Activated T-helper 1 cell treated with anti-CD3 and anti-CD28 coated beads, Interleukin-12 subunit alpha, Interleukin-12 subunit beta, Interleukin-2, Interleukin-4 antibody, amounts not matched to agents 30 ng/mL and 10 ng/mL and 1 ng/mL, durations not matched to agents 14 hours and 24 hours and 36 hours (primary cell): ENCODE measurements around the gene CASD1. TPM values are rescaled to one million over a fixed set of nuclear protein-coding genes. Genes with fewer than 3 reads are reported as not detected.

ENCODE experiments used
- DNase-seq: peaks from one replicate; pipeline ENCODE4 v3.0.0; 2021; ENCODE audit warnings: low spot score
- H3K27ac Mint-ChIP-seq: one replicate; pipeline ENCODE4 v1.8.0; 2021; ENCODE audit warnings: mild to moderate bottlenecking, mixed read lengths
- H3K27me3 Mint-ChIP-seq: one replicate; pipeline ENCODE4 v1.8.0; 2022; ENCODE audit warnings: mild to moderate bottlenecking, moderate library complexity, mixed read lengths; ENCODE audit not compliant: insufficient read depth
- H3K36me3 Mint-ChIP-seq: one replicate; pipeline ENCODE4 v1.8.0; 2021; ENCODE audit warnings: low read depth, mixed read lengths
- H3K4me1 Mint-ChIP-seq: one replicate; pipeline ENCODE4 v1.8.0; 2021; ENCODE audit warnings: low read depth, mixed read lengths
- H3K4me3 Mint-ChIP-seq: one replicate; pipeline ENCODE4 v1.8.0; 2021; ENCODE audit warnings: mild to moderate bottlenecking, moderate library complexity, mixed read lengths
- H3K9me3 Mint-ChIP-seq: one replicate; pipeline ENCODE4 v1.8.0; 2021; ENCODE audit warnings: mixed read lengths
- intact Hi-C: fragments of 100-400 bp; cut with micrococcal nuclease; formaldehyde crosslinking; loops from one replicate; pipeline ENCODE4 v1.15.1; 2024
- total RNA-seq: library from RNA; stranded (reverse); gene quantifications from 2 replicates; pipeline ENCODE4 v1.2.3, GENCODE V29; 2022

CASD1 gene
- total RNA-seq, 1 donor from 2014 or later, result 15.2 TPM

DNA sequence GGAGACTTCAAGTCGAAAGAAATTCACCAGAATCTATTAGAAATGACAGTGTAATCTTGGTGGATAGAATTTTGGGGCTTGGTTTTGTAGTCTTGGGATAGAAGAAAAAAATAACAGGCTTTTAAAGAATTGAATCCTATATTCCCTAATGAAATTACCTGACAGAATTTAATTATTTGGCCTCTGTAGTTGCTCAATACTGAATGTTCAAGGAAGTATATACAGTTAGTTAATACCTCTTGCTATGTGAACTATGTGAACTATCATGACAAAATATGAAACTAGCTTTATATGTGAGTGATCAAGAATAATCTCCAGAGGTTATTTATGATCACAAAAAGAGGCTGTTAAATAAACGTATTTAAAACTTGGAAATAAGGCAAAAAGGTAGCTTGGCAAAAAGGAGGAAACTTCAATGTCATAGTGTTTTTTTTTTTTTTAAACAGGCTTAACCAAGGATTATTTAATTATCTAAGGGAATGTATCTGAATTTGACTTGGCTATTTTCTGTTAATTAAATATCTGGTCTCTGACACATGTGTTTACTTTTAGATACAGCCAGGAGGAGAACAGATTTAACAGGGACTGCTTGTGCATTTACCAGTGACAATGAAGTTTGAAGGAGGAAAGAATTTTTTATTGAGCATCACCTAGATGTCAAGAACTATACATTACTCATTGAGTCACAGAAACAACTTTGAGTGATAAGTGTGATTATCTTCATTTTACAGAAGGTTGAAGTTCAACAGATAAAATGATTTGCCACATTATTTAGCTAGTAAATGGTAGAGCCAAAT lies 11.5 kb upstream of the CASD1 start:
- Mint-ChIP-seq H3K9me3 (no peaks in the 10 kb centered on the region), H3K36me3 (no peaks in the 10 kb centered on the region), H3K4me1 (no peaks in the 10 kb centered on the region), H3K4me3 (no peak overlapping the region), H3K27me3 (peaks cover 7% of the 10 kb centered on the region), H3K27ac (no peak overlapping the region)
- no peak for DNase-seq
- intact Hi-C loops, result no loop called here

GRCh38 chr7:94498918-94499317 lies 10.7 kb upstream of the CASD1 start:
- H3K27ac Mint-ChIP-seq, result no peak overlapping the region
- H3K36me3 Mint-ChIP-seq, result no peaks in the 10 kb centered on the region
- H3K4me1 Mint-ChIP-seq, result no peaks in the 10 kb centered on the region
- no peak for DNase-seq
- H3K4me3 Mint-ChIP-seq, result no peak overlapping the region
- peaks cover 8% of the 10 kb centered on the region for H3K27me3 Mint-ChIP-seq
- H3K9me3 Mint-ChIP-seq, result no peaks in the 10 kb centered on the region
- intact Hi-C loops, result no loop called here

DNA sequence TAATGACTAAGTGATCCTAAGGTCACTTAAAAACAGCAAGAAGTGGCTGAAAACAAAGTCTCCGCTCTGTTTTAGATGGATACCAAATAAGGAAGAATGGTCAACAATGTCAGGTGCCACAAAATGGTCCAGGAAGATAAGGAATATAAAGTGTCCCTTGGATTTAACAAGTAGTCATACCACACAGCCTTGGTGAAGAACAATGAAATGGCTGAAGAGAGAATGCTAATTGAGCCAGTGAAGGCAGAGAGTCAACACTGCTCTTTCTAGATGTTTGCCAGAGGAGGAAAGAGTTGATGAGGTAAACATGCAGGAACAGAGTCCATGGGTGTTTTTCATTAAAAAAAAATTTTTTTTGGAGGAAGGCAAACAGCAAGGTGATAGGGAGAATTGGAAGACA lies 2.1 kb upstream of the CASD1 start:
- H3K27ac Mint-ChIP-seq, result no peak overlapping the region
- H3K27me3 Mint-ChIP-seq, result peaks cover 2% of the 10 kb centered on the region
- peaks cover 21% of the 10 kb centered on the region for H3K4me1 Mint-ChIP-seq
- no peaks in the 10 kb centered on the region for H3K9me3 Mint-ChIP-seq
- intact Hi-C loops, result no loop called here
- H3K36me3 Mint-ChIP-seq, result peaks cover 8% of the 10 kb centered on the region
- DNase-seq, result no peak
- H3K4me3 Mint-ChIP-seq, result no peak overlapping the region

DNA sequence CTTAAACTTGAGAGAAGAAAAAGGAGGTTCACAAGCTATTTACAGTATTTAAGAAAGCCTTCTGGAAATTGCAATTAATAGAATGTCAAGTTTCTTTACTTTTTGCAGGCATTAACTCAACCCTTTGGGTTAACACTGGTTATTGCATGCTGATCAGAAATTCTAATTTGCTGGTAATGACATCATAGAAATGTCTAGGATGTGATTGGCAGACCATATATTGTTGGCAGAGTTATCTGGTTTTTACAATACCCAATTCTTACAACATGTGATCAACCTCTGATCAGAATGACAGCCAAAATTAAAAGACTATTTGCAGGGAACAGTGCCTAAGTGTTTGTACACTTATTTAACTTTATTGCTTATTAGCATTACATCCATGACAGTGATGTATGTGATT lies 1.6 kb upstream of the CASD1 start:
- intact Hi-C loops, result no loop called here
- H3K36me3 Mint-ChIP-seq, result peaks cover 10% of the 10 kb centered on the region
- H3K27me3 Mint-ChIP-seq, result peaks cover 2% of the 10 kb centered on the region
- peaks cover 25% of the 10 kb centered on the region for H3K4me1 Mint-ChIP-seq
- no peak for DNase-seq
- no peak overlapping the region for H3K27ac Mint-ChIP-seq
- peak overlapping the region; percentile 86 for H3K4me3 Mint-ChIP-seq
- H3K9me3 Mint-ChIP-seq, result no peaks in the 10 kb centered on the region

GRCh38 chr7:94509887-94510581 lies 425 bp downstream of the CASD1 start:
- peak overlapping the region; percentile 88 for H3K27ac Mint-ChIP-seq
- peaks cover 30% of the 10 kb centered on the region for H3K4me1 Mint-ChIP-seq
- peak overlapping the region; percentile 86 for H3K4me3 Mint-ChIP-seq
- H3K9me3 Mint-ChIP-seq, result no peaks in the 10 kb centered on the region
- intact Hi-C loops, result loop anchor here (1.0 to 10.0 kb wide), 8 partner anchors 111 to 1278 kb away; partner anchors contain the start of genes BET1, COL1A2 and VPS50
- peak; percentile 60 for DNase-seq
- H3K36me3 Mint-ChIP-seq, result peaks cover 14% of the 10 kb centered on the region
- H3K27me3 Mint-ChIP-seq, result no peaks in the 10 kb centered on the region

DNA sequence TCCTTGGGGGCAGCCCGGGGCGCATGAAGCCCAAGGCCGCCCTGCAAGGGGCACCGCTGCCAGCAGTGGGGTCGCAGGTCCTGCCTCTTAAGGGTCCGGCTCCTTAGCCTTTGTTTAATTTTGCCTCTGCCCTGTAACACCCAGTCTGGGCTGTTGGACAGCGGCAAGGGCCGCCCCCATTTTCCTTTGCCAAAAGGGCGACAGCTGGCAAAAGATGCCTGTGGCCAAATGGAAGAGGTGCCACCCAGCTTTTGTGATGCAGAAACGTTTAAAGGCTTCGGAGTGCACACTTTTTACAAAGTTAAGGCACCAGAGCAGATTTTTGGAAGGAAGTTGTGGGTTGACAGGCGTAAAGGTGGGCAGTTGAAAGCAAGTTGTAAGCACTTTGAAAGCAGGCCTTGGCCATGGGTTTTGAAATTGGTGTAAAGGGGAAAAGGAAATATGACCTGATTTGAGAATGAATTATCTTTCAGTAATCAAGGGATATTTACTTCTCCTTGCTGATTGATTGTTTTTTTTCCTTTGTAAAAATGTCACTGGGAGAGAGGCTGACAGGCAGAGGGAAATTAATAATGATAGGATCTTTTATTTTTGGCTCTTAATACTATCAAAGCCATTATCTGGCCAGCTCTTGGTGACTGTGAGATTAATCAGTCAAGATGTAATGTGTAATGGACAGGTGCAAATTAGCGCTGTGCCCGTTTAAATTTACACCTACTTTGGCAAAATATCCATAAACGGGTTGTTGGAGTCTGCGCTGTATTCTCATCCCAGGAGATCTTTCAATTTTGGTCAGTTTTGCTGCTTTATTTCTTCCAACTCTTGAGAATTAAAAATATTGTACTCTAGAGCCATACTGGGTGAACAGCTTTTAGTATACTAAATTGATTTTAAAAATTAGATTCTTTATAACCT lies 1.2 kb downstream of the CASD1 start:
- Mint-ChIP-seq H3K4me3 (peak overlapping the region; percentile 84), H3K9me3 (no peaks in the 10 kb centered on the region), H3K36me3 (peaks cover 14% of the 10 kb centered on the region), H3K27me3 (no peaks in the 10 kb centered on the region), H3K27ac (peak overlapping the region; percentile 88), H3K4me1 (peaks cover 35% of the 10 kb centered on the region)
- peak; percentile 12 for DNase-seq
- intact Hi-C loops, result loop anchor here (1.0 to 10.0 kb wide), 7 partner anchors 110 to 1279 kb away; partner anchors contain the start of genes BET1, COL1A2 and VPS50

DNA sequence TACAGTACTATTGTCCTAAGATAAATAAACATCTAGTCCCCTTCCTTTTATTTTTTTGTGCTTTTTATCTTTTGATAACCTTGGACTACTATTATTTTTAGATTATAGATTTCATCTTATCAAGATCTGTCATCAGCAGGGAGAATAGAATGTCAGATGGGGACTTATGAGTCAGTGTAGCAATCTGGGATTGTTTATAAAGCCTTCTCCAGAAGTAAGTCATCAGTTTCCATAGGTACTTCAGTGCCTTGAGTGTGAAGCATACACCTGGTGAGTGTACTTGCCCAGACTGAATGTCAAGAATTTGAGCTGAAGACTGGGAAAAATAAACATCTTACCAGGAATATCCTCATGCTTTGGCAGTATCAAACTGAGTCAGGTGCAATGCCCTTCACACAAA lies 2.1 kb downstream of the CASD1 start:
- intact Hi-C loops, result loop anchor here (2.0 to 10.0 kb wide), 6 partner anchors 19 to 1279 kb away; partner anchors contain the start of genes COL1A2 and VPS50
- Mint-ChIP-seq H3K36me3 (peaks cover 14% of the 10 kb centered on the region), H3K27me3 (no peaks in the 10 kb centered on the region), H3K9me3 (no peaks in the 10 kb centered on the region), H3K4me3 (peak overlapping the region; percentile 57), H3K27ac (peak overlapping the region; percentile 10), H3K4me1 (peaks cover 35% of the 10 kb centered on the region)
- DNase-seq, result no peak

- peaks cover 17% of the 10 kb centered on the region for H3K36me3 Mint-ChIP-seq
- no peaks in the 10 kb centered on the region for H3K27me3 Mint-ChIP-seq
- intact Hi-C loops, result loop anchor here (2.0 to 10.0 kb wide), 4 partner anchors 18 to 1281 kb away; partner anchors contain the start of genes COL1A2 and VPS50
- no peak overlapping the region for H3K4me3 Mint-ChIP-seq
- no peaks in the 10 kb centered on the region for H3K9me3 Mint-ChIP-seq
- H3K27ac Mint-ChIP-seq, result no peak overlapping the region
- DNase-seq, result no peak
- peaks cover 35% of the 10 kb centered on the region for H3K4me1 Mint-ChIP-seq
Measured at GRCh38 chr7:94512735-94513564, 3.3 kb downstream of the CASD1 start.

GRCh38 chr7:94513565-94513860 lies 3.9 kb downstream of the CASD1 start:
- Mint-ChIP-seq H3K27ac (no peak overlapping the region), H3K4me3 (no peak overlapping the region), H3K27me3 (no peaks in the 10 kb centered on the region), H3K36me3 (peaks cover 15% of the 10 kb centered on the region), H3K4me1 (peaks cover 35% of the 10 kb centered on the region), H3K9me3 (no peaks in the 10 kb centered on the region)
- no peak for DNase-seq
- intact Hi-C loops, result loop anchor here (2.0 to 10.0 kb wide), 4 partner anchors 17 to 1281 kb away; partner anchors contain the start of genes COL1A2 and VPS50

DNA sequence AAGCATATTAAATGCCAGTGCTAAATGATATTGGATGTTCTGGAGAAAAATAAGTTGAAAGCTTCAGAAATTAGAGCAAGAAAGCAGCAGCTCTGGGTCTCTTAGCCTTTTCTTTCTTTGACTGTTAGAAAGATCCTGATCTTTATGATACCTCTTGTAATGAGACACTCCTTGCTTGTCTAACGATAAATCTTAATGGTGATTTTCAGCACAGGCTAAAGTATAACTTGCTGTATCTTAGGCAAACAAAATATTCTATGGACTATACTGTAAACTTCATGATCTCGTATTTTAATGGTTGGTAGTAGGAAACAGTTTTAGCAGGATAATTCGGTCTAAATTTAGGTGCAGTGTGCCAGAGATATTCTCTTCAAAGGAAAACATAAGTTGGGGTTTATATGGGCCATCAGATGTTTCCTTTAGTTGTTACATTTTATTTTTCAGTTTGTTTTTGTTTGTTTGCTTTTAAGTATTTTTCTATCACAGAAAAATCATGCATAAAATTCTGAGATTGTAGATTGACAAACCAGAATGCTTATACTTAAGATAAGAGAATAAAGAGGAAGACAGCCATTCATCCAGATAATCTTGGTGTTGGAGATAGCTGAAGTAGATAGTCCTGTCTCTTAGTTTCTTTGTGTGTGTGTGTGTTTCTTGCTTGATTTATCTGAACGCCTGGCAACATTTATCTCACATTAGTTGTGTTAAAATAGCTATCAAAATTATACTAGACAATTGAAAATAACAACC lies 4.7 kb downstream of the CASD1 start:
- no peaks in the 10 kb centered on the region for H3K27me3 Mint-ChIP-seq
- H3K4me3 Mint-ChIP-seq, result no peak overlapping the region
- peaks cover 35% of the 10 kb centered on the region for H3K4me1 Mint-ChIP-seq
- peaks cover 18% of the 10 kb centered on the region for H3K36me3 Mint-ChIP-seq
- no peaks in the 10 kb centered on the region for H3K9me3 Mint-ChIP-seq
- intact Hi-C loops, result loop anchor here (5.0 to 10.0 kb wide), 3 partner anchors 122 to 1282 kb away; partner anchors contain the start of genes COL1A2 and VPS50
- H3K27ac Mint-ChIP-seq, result no peak overlapping the region
- no peak for DNase-seq

GRCh38 chr7:94514917-94515316 lies 5.3 kb downstream of the CASD1 start:
- no peak overlapping the region for H3K4me3 Mint-ChIP-seq
- intact Hi-C loops, result loop anchor here (5.0 to 10.0 kb wide), 3 partner anchors 123 to 1283 kb away; partner anchors contain the start of genes COL1A2 and VPS50
- no peaks in the 10 kb centered on the region for H3K9me3 Mint-ChIP-seq
- no peak for DNase-seq
- no peaks in the 10 kb centered on the region for H3K27me3 Mint-ChIP-seq
- no peak overlapping the region for H3K27ac Mint-ChIP-seq
- peaks cover 35% of the 10 kb centered on the region for H3K4me1 Mint-ChIP-seq
- peaks cover 20% of the 10 kb centered on the region for H3K36me3 Mint-ChIP-seq
